Common myeloid progenitor, CD34-positive (primary cell): Measurements from ENCODE around the gene OR1D2.
"Not testable (repeated sequence)": the region's sequence is repeated elsewhere in the genome, so short reads cannot be mapped to it uniquely, and the experiment has no call there.

ENCODE experiments used
- CTCF ChIA-PET: fragments of 350-600 bp; sonication (Branson Sonifier 250); formaldehyde crosslinking; loops from one replicate; lab custom pipeline; 2021; ENCODE audit warnings: antibody characterized with exemption; lab: Charles Lee
- POLR2A ChIA-PET: fragments of 350-600 bp; sonication (Branson Sonifier 250); formaldehyde crosslinking; loops from one replicate; lab custom pipeline; 2021; ENCODE audit warnings: antibody characterized with exemption; lab: Charles Lee
- DNase-seq, 3 donors: peaks; one replicate each; pipeline versions ENCODE4 v3.0.0 to v3.0.0-alpha.2; 2013
- H3K27ac ChIP-seq, 2 experiments: 1 replicate in 1 of 2; 2 replicates in 1 of 2; pipeline ENCODE4 v1.7.0; 2013; ENCODE audit warnings: inconsistent platforms in 2 of 2, low read length in 2 of 2, mild to moderate bottlenecking in 2 of 2, low read depth in 1 of 2, moderate library complexity in 1 of 2; ENCODE audit not compliant: severe bottlenecking in 2 of 2, insufficient read depth in 1 of 2, poor library complexity in 1 of 2
- H3K27me3 ChIP-seq, 5 experiments: replicated peaks in 2 of 5; 1 replicate in 3 of 5; 2 replicates in 2 of 5; pipeline versions ENCODE4 v1.6.1 to v1.7.0; 2013; ENCODE audit warnings: low read length in 4 of 5, mild to moderate bottlenecking in 2 of 5, moderate library complexity in 2 of 5, inconsistent platforms in 1 of 5; ENCODE audit not compliant: insufficient read depth in 5 of 5, control insufficient read depth in 4 of 5
- H3K36me3 ChIP-seq, 4 experiments: 1 replicate in 2 of 4; 2 replicates in 2 of 4; pipeline versions ENCODE4 v1.6.1 to v1.7.0; 2013; ENCODE audit warnings: low read length in 3 of 4, control low read depth in 1 of 4, mild to moderate bottlenecking in 1 of 4; ENCODE audit not compliant: control insufficient read depth in 4 of 4, insufficient read depth in 4 of 4
- H3K4me1 ChIP-seq, 4 experiments: 1 replicate in 3 of 4; 2 replicates in 1 of 4; pipeline versions ENCODE4 v1.6.1 to v1.7.1; 2013; ENCODE audit warnings: low read length in 3 of 4, mild to moderate bottlenecking in 3 of 4, control low read depth in 1 of 4, inconsistent platforms in 1 of 4, moderate library complexity in 1 of 4; ENCODE audit not compliant: control insufficient read depth in 4 of 4, insufficient read depth in 4 of 4; ENCODE audit errors: control extremely low read depth in 1 of 4
- H3K4me3 ChIP-seq, 7 experiments: 1 replicate in 4 of 7; 2 replicates in 3 of 7; pipeline versions ENCODE4 v1.5.1 to v1.7.0; 2013; ENCODE audit warnings: mild to moderate bottlenecking in 7 of 7, low read length in 6 of 7, moderate library complexity in 6 of 7, inconsistent platforms in 2 of 7, low read depth in 2 of 7, control low read depth in 1 of 7; ENCODE audit not compliant: insufficient read depth in 4 of 7, control insufficient read depth in 1 of 7; ENCODE audit errors: extremely low read depth in 1 of 7
- H3K9me3 ChIP-seq, 5 experiments: 1 replicate in 4 of 5; 2 replicates in 1 of 5; pipeline versions ENCODE4 v1.6.1 to v1.7.1; 2013; ENCODE audit warnings: low read length in 4 of 5, mild to moderate bottlenecking in 2 of 5, inconsistent platforms in 1 of 5, low read depth in 1 of 5, moderate library complexity in 1 of 5; ENCODE audit not compliant: control insufficient read depth in 4 of 5, insufficient read depth in 2 of 5; ENCODE audit errors: control extremely low read depth in 1 of 5
- WGBS: methylation state at CpG from one replicate; pipeline ENCODE4 v1.1.5; 2013; ENCODE audit not compliant: insufficient coverage; 5-methylcytosine and 5-hydroxymethylcytosine counted together

Gene OR1D2

DNA sequence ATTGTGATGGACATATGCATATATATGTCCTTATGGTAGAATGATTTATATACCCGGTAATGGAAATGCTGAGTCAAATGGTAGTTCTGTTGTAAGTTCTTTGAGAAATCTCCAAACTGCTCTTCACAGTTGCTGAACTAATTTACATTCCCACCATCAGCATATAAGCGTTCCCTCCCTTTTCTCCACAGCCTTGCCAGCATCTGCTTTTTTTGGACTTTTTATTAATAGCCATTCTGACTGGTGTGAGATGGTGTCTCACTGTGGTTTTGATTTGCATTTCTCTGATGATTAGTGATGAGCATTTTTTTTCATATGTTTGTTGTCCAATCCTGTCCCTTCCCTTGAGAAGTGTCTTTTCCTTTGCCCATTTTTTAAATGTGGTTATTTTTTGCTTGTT is 49.4 kb downstream of the OR1D2 start:
- CTCF ChIA-PET, DNase-seq, H3K9me3 ChIP-seq, H3K36me3 ChIP-seq, H3K27ac ChIP-seq, H3K27me3 ChIP-seq, H3K4me3 ChIP-seq, POLR2A ChIA-PET, H3K4me1 ChIP-seq: not testable (repeated sequence)
- no CpG with 5 or more reads among the region's 2 CpGs for WGBS

DNA sequence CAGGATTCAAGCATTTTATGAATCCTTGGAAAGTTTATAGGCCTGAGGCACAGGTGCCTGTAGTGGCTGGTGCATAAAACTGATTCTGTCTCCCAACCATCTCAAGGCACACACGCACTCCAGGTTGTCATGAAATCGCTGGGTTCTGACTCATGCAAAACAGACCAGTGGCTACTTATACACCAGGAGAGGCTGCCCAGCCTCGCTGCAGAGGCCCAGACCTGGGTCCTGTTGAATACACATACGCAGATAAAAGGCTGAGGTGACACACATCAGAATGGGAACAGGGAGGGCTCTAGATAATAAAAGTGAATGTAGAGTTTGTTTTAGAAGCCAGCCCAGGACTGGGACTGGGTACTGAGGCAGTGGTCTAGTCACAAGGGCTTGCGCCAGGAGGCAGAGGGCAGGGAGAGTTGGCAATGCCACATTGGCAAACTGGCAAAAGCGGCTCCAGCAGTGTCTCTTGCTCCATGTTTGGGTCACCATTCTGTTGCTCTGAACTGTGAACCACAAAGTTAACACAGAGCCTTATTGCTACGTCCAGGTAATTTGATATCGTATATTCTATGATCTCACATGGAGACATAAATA is 54.4 kb downstream of the OR1D2 start:
- Histone ChIP-seq H3K9me3 (no peaks in the 10 kb centered on the region), H3K27me3 (no peaks in the 10 kb centered on the region), H3K36me3 (no peaks in the 10 kb centered on the region), H3K4me1 (peaks cover 0 to 10% (median 10%) of the 10 kb centered on the region in 4 experiments), H3K27ac (no peak overlapping the region), H3K4me3 (peak overlapping the region in 5 of 7 experiments; percentile 79 to 96 (median 85))
- ChIA-PET POLR2A (no interaction called here), CTCF (interaction anchor here (0.9 to 1.8 kb wide), 5 partner anchors 10 to 598 kb away, joined by 3 to 11 read pairs (median 4); no protein-coding TSS in a partner anchor)
- DNase-seq: peak in 1 of 3 donors; percentile 24
- WGBS: 91% methylated on average over 8 of the region's 8 CpGs

DNA sequence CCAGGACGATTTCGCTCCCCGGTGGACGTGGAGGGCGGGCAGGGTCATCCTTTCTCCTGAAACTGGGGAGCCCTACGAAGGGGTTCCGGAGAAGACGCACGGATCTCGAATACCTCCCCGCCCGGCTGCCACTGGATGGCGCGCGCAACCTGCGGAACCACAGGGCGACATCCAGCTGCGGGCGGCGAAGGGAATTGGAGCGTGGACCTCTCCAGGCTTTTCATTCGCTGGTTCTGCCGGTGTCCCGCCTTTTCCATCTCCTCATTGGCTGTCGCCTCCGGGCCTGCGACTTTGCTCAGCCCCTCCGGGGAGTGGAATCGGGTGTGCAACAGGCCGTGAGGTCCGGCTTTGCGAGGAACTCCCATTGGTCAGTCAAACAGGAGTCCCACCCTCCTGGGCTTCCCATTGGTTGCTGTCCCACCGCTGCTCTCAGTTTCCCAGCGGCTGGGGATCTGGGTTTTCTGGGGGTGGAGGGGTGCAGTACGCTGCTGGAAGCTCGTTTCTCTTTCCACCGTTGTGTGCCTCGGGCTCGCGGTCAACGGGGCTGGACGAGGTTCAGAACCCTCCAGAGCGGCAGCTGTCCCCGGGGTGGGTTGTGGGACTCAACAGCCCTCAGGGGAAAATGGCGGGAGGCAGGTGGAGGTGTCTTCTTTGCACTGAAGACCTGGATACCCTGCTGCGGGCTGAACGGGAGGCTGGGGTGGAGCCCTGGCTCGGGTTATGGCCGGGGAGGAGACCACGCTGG is 55.3 kb downstream of the OR1D2 start:
- DNase-seq: peak; percentile 97 to 99 (median 99)
- POLR2A ChIA-PET: no interaction called here
- Histone ChIP-seq H3K36me3 (no peaks in the 10 kb centered on the region), H3K27ac (peak overlapping the region; percentile 50 to 54), H3K4me1 (peaks cover 0 to 10% (median 10%) of the 10 kb centered on the region in 4 experiments), H3K9me3 (peaks cover 0 to 8% (median 6%) of the 10 kb centered on the region in 5 experiments), H3K27me3 (no peaks in the 10 kb centered on the region), H3K4me3 (peak overlapping the region; percentile 79 to 96 (median 89))
- WGBS: under 1% methylated on average over 41 of the region's 50 CpGs
- CTCF ChIA-PET: interaction anchor here (0.9 to 1.8 kb wide), 9 partner anchors 9 to 601 kb away, joined by 3 to 11 read pairs (median 3); no protein-coding TSS in a partner anchor

DNA sequence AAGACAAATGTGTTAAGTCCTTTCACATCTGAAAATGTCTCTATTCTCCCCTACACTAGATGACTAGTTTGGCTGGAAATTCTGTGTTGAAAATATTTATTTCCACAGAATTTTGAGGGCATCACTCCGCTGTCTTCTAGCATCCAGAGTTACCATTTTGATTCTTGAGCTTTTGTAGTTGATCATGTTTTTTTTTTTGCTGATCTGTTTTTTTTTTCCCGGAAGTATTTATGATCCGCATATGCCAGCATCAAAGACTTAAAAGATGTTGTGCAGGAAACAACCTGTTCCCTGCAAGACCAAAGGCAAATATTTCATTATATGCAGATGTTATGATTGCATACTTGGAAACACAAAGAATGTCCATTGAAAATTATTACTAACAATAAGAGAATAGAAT is 57.5 kb downstream of the OR1D2 start:
- Histone ChIP-seq H3K9me3 (peaks cover 0 to 14% (median 7%) of the 10 kb centered on the region in 5 experiments), H3K27me3 (no peaks in the 10 kb centered on the region), H3K27ac (no peak overlapping the region), H3K36me3 (no peaks in the 10 kb centered on the region), H3K4me1 (peaks cover 0 to 10% (median 10%) of the 10 kb centered on the region in 4 experiments), H3K4me3 (no peak overlapping the region)
- DNase-seq: no peak
- POLR2A ChIA-PET: no interaction called here
- CTCF ChIA-PET: interaction anchor here (0.6 to 1.0 kb wide), 2 partner anchors 221 to 636 kb away, joined by 4 read pairs; no protein-coding TSS in a partner anchor
- WGBS: no CpG with 5 or more reads among the region's 3 CpGs

DNA sequence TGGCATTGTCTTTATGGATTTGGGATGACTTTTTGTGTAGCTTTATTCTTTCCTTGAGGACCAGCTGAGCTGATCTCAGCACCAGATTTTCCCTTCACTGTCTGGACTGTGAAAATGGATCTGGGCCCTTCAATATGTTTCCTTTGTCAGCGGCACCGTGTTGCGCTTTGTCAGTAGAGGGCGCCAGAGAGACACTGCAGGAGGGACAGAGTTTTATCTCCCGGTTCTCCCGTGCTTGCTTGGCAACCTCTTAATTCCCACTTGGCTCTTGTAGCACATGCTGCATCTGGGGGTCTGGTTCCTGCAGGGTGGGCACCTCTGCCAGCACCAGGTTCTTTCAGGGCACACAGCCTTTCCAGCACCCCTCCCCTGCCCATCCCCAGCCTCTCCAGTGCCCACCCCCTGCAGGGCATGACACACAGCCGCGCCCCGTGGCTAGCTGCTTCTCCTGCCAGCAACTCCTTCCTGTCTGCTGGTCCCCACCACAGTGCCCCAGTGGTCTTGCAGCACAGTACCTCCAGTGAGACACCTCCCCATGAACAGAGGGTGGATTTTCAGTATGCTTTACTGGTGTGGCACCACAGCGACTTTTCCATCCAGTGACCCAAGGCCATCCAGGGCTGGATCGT is 60.4 kb downstream of the OR1D2 start:
- 58% methylated on average over 9 of the region's 11 CpGs for WGBS
- CTCF ChIA-PET: interaction anchor here (2.2 kb wide), 1 partner anchor 606 kb away, joined by 11 read pairs; no protein-coding TSS in a partner anchor
- DNase-seq: peak in 1 of 3 donors; percentile 17
- POLR2A ChIA-PET: no interaction called here
- Histone ChIP-seq H3K4me1 (peaks cover 2 to 18% (median 7%) of the 10 kb centered on the region in 4 experiments), H3K27me3 (no peaks in the 10 kb centered on the region), H3K36me3 (no peaks in the 10 kb centered on the region), H3K4me3 (no peak overlapping the region), H3K9me3 (peaks cover 0 to 14% (median 7%) of the 10 kb centered on the region in 5 experiments), H3K27ac (no peak overlapping the region)

DNA sequence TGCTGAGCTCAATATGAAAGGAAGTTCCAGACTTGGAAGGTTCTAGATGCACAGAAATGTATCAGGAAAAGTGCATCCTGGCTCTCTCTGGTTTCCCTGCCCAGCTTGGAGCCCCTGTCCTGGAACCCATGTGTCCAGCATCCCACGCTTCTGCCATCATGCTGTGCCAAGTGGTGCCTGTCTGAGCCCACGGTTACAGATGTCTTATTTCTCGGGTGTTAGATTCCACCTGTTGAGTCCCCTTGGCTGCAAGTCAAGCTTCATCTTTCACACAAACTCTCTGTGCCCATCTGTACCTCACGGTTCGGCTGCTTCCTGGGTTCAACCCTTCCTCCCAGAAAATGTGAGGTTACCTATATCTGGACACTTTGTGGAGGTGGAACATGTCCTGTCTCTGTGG is 63.3 kb downstream of the OR1D2 start:
- Histone ChIP-seq H3K27ac (no peak overlapping the region), H3K4me1 (peaks cover 0 to 14% (median 3%) of the 10 kb centered on the region in 4 experiments), H3K4me3 (no peak overlapping the region), H3K36me3 (peaks cover 0 to 4% (median 0%) of the 10 kb centered on the region in 4 experiments), H3K27me3 (no peaks in the 10 kb centered on the region), H3K9me3 (peaks cover 0 to 14% (median 7%) of the 10 kb centered on the region in 5 experiments)
- WGBS: 88% methylated on average over 3 of the region's 5 CpGs
- ChIA-PET POLR2A (no interaction called here), CTCF (interaction anchor here (0.9 to 1.9 kb wide), 3 partner anchors 8 to 608 kb away, joined by 3 to 11 read pairs (median 5); no protein-coding TSS in a partner anchor)
- no peak for DNase-seq
